ENCODE results near the gene EXTL2.
"Not testable (repeated sequence)": the region's sequence is repeated elsewhere in the genome, so short reads cannot be mapped to it uniquely, and the experiment has no call there.

DNA sequence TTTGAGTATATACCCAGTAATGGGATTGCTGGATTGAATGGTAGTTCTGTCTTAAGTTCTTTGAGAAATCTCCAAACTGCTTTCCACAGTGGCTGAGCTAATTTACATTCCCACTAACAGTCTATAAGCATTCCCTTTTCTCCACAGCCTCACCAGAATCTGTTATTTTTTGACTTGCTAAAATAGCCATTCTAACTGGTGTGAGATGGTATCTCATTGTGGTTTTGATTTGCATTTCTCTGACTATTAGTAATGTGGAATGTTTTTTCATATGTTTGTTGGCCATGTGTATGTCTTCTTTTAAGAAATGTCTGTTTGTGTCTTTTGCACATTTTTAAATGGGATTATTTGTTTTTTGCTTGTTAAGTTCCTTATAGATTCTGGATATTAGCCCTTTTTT, 39.5 kb downstream of the EXTL2 start:
- TF ChIP-seq, protein P1, sequence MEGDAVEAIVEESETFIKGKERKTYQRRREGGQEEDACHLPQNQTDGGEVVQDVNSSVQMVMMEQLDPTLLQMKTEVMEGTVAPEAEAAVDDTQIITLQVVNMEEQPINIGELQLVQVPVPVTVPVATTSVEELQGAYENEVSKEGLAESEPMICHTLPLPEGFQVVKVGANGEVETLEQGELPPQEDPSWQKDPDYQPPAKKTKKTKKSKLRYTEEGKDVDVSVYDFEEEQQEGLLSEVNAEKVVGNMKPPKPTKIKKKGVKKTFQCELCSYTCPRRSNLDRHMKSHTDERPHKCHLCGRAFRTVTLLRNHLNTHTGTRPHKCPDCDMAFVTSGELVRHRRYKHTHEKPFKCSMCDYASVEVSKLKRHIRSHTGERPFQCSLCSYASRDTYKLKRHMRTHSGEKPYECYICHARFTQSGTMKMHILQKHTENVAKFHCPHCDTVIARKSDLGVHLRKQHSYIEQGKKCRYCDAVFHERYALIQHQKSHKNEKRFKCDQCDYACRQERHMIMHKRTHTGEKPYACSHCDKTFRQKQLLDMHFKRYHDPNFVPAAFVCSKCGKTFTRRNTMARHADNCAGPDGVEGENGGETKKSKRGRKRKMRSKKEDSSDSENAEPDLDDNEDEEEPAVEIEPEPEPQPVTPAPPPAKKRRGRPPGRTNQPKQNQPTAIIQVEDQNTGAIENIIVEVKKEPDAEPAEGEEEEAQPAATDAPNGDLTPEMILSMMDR (IDR thresholded peaks at IDR 0.05; ENCODE audit: extremely low read depth in 1 of 2, insufficient read depth in 1 of 2, low read depth in 1 of 2, low read length in 2 of 2) = not testable (repeated sequence)
- not testable (repeated sequence) for TF ChIP-seq JUN (IDR thresholded peaks at IDR 0.05; ENCODE audit: borderline replicate concordance, insufficient read depth, insufficient read length, low read depth); POLR2A (IDR thresholded peaks at IDR 0.05; ENCODE audit: low read depth, low read length); POLR2AphosphoS5 (IDR thresholded peaks at IDR 0.05; ENCODE audit: insufficient read depth, low read depth, low read length); FOS (IDR thresholded peaks at IDR 0.05; ENCODE audit: borderline replicate concordance, insufficient read depth, low read length); EZH2 (IDR thresholded peaks at IDR 0.05; ENCODE audit: borderline replicate concordance, low read depth, low read length, severe bottlenecking); MYC (IDR thresholded peaks at IDR 0.05; ENCODE audit: low read depth, low read length)
- TF ChIP-seq, protein P2, sequence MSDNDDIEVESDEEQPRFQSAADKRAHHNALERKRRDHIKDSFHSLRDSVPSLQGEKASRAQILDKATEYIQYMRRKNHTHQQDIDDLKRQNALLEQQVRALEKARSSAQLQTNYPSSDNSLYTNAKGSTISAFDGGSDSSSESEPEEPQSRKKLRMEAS (IDR thresholded peaks at IDR 0.05; ENCODE audit: insufficient read depth, insufficient read length) = not testable (repeated sequence)

All from endothelial cell of umbilical vein (primary cell).